HS-27A (cell line): ENCODE measurements around the gene CYP46A1.

ENCODE experiments used
- DNase-seq: peaks from one replicate; pipeline ENCODE4 v3.0.0-alpha.2; 2012; ENCODE audit warnings: low read depth, missing footprints

Gene CYP46A1

DNA sequence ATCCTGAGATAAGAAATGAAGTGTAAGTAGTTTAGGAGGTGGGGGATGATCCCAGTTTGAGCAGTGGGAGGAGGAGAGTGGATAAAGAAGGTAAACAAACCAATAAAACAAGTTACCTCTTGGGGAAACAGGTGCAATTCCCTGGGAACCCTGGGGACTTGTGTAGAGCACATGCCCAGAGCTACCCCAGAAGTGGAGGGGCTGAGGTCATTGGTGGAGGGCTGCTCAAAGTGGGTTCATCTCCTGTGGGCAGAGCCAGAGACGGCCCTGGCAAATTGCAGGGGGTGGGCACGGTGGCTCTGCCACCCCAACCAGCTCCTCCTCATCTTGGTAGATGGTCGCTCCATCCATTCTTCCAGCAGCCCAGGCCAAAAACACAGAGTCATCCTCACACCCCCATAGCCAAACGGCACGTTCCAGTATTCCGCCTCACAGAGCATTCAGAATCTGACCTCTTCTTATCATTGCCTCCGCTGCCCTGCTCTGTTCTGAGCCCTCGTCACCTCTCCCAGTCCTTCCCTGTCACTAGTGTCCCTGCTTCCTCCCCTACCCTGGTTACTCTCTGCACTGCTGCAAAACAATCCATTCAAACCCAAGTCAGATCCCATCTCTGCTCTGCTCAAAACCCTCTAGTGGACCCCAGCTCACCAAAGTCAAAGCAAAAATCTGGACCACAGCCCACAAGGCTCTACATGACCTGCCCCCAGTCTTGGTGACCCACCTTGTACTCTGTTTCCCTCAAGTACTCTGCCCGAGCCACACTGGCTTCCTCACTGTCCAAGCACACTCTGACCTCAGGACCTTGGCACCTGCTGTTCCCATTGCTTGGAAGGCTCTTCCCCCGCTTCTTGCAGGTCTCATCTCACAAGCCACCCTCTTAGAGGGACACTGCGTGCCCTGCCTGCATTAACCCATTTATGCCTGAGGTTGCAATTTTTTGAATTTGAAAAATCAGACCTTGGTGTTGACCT lies 5.5 kb downstream of the CYP46A1 start:
- DNase-seq: no peak

DNA sequence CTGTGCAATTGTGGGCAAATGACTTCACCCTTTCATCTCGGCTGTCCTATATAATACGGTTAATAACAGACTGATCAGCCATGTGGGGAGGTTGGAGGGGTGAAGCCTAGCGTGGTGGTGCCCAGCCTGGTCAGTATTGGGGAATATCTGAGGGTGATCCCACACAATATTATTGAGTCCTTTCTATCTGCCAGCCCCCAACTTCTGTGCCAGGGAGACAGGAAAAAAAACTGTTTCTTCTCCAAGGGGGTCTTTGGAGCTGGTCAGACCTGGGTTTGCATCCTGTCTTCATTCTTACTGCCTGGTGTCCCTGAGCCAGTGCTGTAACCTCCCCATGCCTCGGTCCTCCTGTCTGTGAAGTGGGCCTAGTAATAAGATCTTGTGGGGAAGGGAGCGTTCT lies 6.5 kb downstream of the CYP46A1 start:
- DNase-seq: no peak

DNA sequence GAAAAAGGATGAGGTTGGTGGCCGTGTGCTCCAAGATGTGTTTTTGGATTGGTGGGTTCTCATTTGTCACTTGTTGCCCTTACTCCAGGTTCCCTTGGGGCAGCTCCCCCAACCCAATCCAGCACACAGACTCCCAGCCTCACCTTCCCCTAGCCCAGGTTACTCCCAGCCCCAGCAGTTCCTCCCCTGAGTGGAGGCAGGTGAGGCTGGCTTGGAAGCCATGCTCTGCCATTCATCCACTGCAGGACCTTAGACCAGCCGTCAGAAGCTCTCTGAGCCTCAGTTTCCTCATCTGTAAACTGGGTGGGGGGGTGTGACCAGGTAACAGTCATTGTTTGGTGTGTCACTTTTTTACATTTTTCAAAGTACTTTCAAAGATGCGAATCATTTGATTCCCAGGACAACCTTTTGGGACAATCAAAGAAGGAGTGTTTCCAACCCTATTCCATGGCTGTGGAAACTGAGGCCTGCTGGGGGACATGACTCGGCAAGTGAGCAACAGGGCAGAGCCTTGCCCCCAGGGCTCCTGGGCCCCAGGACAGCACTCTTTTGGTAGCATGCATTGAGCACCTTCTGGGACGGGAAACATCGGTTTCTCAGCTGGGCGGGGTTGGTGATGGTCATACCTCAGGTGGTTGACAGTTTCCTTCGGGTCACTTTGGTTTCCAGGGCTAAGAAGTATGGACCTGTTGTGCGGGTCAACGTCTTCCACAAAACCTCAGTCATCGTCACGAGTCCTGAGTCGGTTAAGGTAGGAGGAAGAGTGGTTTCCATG lies 7.2 kb downstream of the CYP46A1 start:
- no peak for DNase-seq

DNA sequence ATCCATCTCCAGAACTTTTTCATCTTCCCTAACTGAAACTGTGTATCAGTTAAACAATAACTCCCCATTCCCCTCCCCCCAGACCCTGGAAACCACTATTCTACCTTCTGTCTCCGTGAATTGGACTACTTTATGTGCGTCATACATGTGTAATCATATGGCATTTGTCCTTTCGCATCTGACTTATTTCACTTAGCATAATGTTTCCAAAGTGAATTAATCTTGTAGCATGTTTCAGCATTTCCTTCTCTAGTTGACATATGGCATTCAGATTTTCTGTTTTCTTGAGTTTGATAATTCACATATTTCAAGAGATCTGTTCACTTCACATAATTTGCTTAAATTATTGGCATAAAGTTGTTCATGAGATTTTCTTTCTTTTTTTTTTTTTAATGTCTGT lies 9.8 kb downstream of the CYP46A1 start:
- no peak for DNase-seq

DNA sequence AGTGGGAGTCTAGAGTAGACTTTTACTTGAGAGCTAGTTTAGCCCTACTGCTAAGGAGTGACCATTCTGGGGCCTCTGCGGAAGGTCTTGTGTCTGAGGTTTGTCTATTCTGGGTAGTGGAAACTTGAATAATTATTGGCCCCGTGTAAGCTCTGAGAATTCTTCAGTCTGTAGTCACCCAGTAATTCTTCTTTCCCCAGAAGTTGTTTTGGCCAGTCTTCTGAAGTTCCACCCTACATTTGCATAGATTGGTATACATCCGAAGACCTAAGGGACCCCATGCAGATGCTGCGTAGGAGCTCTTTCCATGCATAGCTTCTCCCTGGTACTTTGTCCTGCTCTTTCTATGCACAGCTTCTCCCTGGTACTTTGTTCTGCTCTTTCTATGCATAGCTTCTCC lies 12.8 kb downstream of the CYP46A1 start:
- no peak for DNase-seq

DNA sequence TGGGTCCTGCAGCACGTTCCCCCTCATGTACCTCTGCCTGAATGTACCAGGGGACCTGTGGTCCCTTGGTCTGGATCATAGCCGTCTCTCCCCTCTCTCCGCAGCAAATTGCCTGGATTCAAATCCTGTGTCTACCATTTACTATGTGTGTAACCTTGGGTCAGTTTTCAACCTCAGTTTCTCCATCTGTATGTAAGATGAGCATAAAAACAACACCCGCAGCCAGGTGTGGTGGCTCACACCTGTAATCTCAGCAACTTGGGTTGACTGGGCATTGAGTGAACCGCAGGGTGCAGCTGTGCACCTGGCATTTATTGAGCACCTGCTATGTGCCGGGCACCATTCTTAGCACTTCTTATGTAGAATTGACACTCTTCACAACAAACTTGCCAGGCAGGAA lies 14.1 kb downstream of the CYP46A1 start:
- DNase-seq: no peak

DNA sequence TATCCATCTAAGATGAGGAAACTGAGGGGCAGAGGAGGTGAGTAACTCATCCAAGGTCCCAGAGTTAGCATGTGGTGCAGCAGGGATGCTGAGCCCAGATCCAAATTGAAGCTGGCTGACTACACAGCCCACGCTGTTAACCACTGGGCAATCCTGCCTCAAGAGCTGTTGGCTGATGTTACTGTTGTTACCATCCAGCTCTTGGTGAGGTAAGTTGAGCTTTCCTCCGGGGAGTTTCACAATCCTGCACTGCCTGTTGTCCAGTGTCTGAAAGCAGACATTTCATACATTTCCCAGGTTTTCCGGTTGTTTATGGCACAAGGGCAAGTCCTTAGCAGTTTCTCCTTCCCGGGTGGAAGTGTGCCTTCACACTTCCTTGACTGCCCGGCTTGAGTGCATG lies 14.5 kb downstream of the CYP46A1 start:
- no peak for DNase-seq

DNA sequence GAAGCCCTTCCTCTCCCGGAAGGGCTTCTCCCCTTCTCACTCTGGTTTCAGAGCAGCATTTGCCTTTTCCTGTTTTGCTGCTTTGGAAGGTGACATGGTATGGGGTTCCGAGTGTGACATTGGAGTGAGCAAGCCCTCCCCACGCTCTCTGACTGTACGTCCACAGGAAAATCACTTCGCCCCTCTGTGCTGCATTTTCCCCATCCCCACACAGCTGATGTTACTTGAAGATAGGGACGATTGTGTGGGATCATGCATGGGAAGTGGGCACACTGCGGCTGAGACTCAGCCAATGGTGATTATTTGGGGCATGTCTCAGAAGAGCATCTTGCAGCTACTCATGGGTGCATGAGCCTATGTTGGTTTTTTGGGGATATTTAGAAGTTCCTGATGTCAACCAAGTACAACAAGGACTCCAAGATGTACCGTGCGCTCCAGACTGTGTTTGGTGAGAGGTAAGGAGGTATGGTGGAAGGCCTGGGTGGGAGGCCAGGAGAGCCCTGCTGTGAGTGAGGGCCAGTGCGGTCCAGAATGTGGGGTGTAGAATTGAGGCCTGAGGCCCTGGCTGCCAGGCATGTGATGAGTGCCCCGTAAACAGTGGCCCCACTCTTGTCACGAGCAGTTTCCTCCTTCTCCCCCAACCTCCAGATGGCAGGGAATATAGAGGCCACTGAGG lies 15.1 kb downstream of the CYP46A1 start:
- DNase-seq: no peak

DNA sequence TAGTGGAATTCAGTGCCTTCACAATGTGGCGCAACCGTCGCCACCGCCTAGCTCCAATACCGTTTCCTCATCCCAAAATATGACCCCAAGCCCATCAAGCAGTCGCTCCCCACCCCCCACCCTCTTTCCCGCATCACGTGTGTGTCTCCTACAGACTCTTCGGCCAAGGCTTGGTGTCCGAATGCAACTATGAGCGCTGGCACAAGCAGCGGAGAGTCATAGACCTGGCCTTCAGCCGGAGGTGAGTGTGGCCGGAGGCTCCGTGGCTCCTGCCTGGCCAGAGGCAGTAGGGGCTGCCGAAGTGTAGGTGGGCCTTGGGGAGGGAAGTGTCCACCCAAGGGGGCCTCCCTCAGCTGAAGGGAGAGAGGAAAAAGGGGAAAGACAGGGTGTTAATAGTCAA lies 15.8 kb downstream of the CYP46A1 start:
- DNase-seq: no peak

DNA sequence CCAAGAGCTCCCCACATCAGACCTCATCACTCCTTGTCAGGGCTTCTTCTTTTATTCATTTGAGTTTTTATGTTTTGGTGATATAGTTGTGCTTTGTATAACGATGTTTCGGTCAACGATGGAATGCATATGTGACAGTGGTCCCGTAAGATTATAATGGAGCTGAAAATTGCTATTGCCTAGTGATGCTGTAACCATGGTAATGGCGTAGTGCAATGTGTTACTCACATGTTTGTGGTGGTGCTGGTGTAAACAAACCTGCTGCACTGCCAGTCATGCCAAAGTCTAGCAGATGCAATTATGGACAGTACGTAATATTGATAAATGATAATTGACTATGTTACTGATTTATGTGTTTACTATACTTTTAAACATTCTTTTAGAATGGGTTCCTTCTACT lies 16.3 kb downstream of the CYP46A1 start:
- no peak for DNase-seq

DNA sequence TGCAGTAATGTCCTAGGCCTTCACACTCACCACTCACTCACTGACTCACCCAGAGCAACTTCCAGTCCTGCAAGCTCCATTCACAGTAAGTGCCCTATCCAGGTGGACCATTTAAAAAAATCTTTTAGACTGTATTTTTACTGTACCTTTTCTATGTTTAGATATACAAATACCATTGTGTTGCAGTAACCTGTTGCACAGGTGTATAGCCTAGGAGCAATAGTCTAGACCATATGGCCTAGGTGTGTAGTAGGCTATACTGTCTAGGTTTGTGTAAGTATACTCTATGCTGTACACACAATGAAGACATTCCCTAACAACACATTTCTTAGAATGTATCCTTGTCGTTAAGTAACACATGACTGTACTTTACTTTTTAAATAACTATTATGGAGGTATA lies 17.2 kb downstream of the CYP46A1 start:
- DNase-seq: no peak

DNA sequence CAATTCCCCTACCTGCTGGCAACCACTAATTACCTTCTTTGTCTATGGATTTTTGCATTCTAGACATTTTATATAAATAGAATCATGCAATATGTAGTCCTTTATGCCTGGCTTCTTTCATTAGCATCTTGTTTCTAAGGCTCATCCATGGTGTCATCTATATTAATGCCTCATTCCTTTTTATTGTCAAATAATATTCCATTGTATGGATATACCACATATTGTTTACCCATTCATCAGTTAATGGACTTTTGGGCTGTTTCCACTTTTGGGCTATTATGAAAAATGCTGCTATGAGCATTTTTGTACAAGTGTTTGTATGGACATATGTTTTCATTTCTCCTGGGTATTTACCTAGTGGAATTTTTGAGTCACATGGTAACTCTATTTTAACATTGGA lies 18.0 kb downstream of the CYP46A1 start:
- no peak for DNase-seq

DNA sequence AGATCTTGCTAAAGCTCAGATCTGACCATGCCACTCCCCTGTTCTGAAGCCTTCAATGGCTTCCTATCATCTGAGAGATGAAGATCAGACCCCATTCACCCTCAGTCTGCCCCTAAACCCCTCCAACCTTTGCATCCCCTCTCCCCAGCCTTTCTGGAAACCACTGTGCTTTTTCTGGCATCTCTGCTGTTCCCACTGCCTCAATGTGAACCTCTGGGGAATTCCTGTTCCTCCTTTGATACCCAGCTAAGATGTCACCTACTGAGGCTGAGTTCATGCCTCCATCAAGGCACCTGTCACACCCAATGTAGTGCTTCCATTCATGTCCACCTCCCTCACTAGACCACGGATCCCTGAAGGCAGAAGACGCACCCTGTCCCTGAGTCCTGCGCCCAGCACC lies 19.3 kb downstream of the CYP46A1 start:
- DNase-seq: no peak

DNA sequence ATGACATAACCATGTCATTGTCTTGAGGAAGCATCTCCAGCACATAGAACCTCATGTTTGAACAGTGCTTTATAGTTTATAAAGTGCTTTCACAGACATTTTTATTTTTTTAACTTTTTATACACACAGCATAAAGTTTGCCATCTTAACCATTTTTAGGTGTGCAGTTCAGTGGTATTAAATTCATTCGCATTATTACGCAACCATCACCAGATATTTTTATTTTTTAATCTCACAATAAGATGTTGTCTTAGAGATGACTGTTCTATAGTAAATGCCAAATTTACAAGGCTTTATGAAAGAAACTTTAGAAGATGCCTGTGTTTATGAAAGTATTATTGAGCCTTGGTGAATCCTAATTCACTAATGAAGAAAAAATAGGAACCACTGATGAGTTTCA lies 19.9 kb downstream of the CYP46A1 start:
- DNase-seq: no peak

DNA sequence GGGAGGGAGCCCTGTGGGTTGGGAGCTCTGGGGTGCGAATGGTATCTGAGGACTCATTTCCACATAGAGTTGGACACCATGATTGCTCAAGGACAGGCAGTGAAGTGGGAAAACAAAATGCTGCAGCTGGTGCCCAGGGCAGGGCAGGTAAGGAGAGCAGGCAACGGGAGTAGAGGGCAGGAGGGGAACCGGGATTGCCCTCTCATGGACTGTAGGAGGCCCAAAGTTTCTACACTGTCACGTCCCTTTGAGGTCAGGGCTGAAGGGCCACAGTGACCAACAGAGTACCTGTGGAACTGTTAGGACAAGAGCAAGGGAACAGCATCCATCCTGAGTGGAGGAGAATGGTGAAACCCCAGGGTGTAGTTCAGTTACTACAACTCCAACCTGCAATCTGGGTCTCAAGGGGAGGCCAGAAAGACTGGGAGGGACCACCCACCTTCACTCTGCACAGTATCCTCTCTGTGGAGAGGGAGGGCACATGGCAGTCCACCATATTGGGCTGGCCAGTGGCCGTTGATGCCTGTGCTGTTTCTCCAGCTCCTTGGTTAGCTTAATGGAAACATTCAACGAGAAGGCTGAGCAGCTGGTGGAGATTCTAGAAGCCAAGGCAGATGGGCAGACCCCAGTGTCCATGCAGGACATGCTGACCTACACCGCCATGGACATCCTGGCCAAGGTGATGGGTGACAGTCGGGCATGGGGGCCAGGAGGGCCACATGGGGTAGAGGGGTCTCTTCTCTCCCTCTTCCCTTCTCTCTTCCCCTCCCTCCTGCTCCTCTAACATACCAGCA lies 22.2 kb downstream of the CYP46A1 start:
- DNase-seq: no peak

DNA sequence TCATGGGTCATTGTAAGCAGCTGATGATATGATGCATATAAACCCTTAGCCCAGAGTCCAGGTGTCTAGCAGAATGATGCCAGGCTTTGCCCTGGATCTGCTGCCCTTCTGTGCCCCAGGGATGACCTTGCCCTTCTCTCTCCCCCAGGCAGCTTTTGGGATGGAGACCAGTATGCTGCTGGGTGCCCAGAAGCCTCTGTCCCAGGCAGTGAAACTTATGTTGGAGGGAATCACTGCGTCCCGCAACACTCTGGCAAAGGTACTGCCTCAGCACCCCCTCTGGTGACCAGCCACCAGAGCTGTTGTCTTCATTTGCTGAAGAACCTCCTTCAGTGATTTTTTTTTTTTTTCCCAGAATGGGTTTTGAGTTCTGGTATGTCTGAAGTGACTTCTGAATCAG lies 23.3 kb downstream of the CYP46A1 start:
- DNase-seq: no peak

DNA sequence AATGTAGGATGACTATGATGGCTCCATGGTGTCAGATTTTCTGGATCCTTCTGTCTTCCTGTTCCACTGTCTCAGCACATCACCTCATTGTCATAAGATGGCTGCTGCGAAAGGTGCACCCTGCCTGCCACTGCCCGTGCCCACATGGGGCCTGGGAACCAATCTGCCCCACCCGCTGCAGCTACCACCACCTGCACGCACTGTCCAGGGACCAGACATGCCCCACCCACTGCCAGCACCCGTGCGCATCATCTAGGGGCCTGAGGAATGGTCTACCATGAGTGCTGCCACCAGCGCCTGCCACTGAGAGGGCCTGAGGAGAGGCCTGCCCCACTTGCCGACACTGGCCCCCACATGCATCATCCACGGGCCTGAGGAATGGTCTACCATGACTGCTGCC lies 23.8 kb downstream of the CYP46A1 start:
- DNase-seq: no peak

DNA sequence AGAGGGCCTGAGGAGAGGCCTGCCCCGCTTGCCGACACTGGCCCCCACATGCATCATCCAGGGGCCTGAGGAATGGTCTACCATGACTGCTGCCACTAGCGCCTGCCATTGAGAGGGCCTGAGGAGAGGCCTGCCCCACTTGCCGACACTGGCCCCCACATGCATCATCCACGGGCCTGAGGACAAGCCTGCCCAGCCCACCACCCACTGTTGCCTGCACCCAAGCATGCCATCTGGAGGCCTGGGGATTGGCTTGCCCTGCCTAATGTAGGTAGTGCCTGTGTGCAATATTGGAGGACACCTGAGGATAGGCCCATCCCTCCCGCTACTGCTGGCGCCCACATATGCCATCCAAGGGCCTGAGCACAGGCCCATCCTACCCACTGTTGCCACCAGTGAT lies 24.4 kb downstream of the CYP46A1 start:
- DNase-seq: no peak

DNA sequence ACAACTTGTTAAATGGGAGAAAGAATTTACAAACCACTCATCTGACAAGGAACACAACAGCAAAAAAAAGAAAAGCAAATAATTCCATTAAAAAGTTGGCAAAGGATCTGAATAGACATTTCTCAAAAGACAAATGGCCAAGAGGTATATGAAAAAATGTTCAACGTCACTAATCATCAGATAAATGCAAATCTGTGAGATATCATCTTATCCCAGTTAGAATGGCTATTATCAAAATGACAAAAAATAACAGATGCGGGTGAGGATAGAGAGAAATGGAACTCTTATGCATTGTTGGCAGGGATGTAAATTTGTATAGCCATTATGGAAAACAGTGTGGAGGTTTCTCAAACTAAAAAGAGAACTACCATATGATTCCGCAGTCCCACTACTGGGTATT lies 29.9 kb downstream of the CYP46A1 start:
- no peak for DNase-seq

DNA sequence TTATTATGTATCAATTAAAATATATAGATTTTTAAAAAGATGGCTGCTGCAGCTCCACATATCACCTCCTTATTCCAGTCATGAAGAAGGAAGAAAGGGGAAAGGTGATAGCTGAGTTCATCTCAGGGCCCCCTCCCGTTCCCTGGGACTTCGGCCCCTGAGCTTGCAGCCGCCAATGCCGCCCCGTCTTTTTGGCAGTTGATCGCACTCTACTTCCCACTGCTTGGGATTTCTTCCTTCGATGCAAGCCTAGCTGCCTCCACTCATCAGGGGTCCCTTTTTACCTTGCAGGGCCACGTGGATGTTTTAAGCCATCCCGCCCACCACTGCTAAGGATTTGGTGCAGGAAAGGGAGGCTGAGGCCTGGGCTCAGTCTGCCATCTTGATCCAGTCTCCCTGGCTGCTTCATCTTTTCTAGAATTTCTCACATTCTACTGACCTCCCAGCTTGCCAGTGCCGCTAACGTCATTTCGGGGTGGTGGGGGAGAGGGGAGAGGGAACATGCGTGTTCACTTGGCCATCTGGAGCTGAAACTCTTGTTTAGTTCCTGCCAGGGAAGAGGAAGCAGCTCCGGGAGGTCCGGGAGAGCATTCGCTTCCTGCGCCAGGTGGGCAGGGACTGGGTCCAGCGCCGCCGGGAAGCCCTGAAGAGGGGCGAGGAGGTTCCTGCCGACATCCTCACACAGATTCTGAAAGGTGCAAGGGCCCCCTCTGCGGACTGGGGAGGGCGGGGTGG lies 31.3 kb downstream of the CYP46A1 start:
- no peak for DNase-seq
